Prostate gland (tissue), 2 donors: ENCODE data around the gene NUMBL. TPM values are rescaled to one million over a fixed set of nuclear protein-coding genes. Genes with fewer than 3 reads are reported as not detected.

Experiments
- DNase-seq: peaks from one replicate; pipeline ENCODE4 v3.0.0-alpha.2; 2019; ENCODE audit warnings: low spot score
- H3K27ac ChIP-seq, 2 donors: fragments of 200-600 bp; sonication (generic); 2 replicates each; pipeline ENCODE4 v1.5.1; 2017 to 2019
- H3K27me3 ChIP-seq: fragments of 200-600 bp; sonication (generic); replicated peaks from 2 replicates; pipeline ENCODE4 v1.5.1; 2019; ENCODE audit not compliant: insufficient read depth
- H3K36me3 ChIP-seq, 2 donors: fragments of 200-600 bp; sonication (generic); 1 replicate in 1 of 2; 2 replicates in 1 of 2; pipeline versions ENCODE4 v1.5.1 to v1.8.1; 2017 to 2019
- H3K4me1 ChIP-seq: fragments of 200-600 bp; sonication (generic); replicated peaks from 2 replicates; pipeline ENCODE4 v1.5.1; 2019
- H3K4me3 ChIP-seq, 2 donors: fragments of 200-600 bp; sonication (generic); 2 replicates each; pipeline ENCODE4 v1.5.1; 2017 to 2019
- H3K9me3 ChIP-seq: fragments of 200-600 bp; sonication (generic); 2 replicates; pipeline ENCODE4 v1.5.1; 2017
- POLR2A ChIP-seq: fragments of 450-650 bp; IDR thresholded peaks from one replicate; pipeline ENCODE4 v1.6.1; 2016; ENCODE audit warnings: antibody characterized with exemption, mild to moderate bottlenecking
- POLR2AphosphoS5 ChIP-seq: sonication (generic); formaldehyde crosslinking; IDR thresholded peaks from one replicate; pipeline ENCODE4 v1.6.1; 2017; ENCODE audit warnings: antibody characterized with exemption
- WGBS: methylation state at CpG from one replicate; pipeline ENCODE4 v1.1.5; 2018; 5-methylcytosine and 5-hydroxymethylcytosine counted together
- intact Hi-C: fragments of 100-400 bp; cut with DNase I; formaldehyde crosslinking; loops from one replicate; pipeline ENCODE4 v1.14.2; 2022
- total RNA-seq, 2 donors: library from RNA; depleted of rRNA; stranded (reverse); fragments of >200 nt; gene quantifications; one replicate each; pipeline ENCODE4 v1.1.0, GENCODE V29; 2016
- TF ChIP-seq, protein P1 (sequence below), 4 experiments: fragments of 200-600 bp in 2 of 4; fragments of 450-650 bp in 2 of 4; sonication (generic) in 2 of 4; IDR thresholded peaks; 1 replicate in 3 of 4; 2 replicates in 1 of 4; pipeline ENCODE4 v1.5.1; 2016 to 2019; ENCODE audit warnings: antibody characterized with exemption in 4 of 4, mild to moderate bottlenecking in 2 of 4, moderate library complexity in 2 of 4

The NUMBL gene
- total RNA-seq: 100 to 1,000 TPM in 1 of 2 donors, 10 to 100 TPM in 1; 24.3 to 102 TPM

GRCh38 chr19:40690050-40690692, at the start of gene NUMBL:
TSS of gene NUMBL (minus strand) at chr19:40690651. CDS start at chr19:40690483, 168 bp downstream.
- peak; percentile 63 for TF ChIP-seq POLR2A
- TF ChIP-seq, protein P1, sequence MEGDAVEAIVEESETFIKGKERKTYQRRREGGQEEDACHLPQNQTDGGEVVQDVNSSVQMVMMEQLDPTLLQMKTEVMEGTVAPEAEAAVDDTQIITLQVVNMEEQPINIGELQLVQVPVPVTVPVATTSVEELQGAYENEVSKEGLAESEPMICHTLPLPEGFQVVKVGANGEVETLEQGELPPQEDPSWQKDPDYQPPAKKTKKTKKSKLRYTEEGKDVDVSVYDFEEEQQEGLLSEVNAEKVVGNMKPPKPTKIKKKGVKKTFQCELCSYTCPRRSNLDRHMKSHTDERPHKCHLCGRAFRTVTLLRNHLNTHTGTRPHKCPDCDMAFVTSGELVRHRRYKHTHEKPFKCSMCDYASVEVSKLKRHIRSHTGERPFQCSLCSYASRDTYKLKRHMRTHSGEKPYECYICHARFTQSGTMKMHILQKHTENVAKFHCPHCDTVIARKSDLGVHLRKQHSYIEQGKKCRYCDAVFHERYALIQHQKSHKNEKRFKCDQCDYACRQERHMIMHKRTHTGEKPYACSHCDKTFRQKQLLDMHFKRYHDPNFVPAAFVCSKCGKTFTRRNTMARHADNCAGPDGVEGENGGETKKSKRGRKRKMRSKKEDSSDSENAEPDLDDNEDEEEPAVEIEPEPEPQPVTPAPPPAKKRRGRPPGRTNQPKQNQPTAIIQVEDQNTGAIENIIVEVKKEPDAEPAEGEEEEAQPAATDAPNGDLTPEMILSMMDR (IDR thresholded peaks at IDR 0.05): no peak
- no peak for TF ChIP-seq POLR2AphosphoS5
- no peaks in the 10 kb centered on the region for H3K9me3 ChIP-seq
- 3% methylated on average over 30 of the region's 50 CpGs for whole genome bisulfite sequencing
- peak within 1 kb of the TSS; percentile 69 to 84 for H3K4me3 ChIP-seq
- peak within 1 kb of the TSS; percentile 74 to 83 for H3K27ac ChIP-seq
- H3K4me1 ChIP-seq: peaks cover 16% of the 10 kb centered on the region
- DNase-seq: no peak
- H3K27me3 ChIP-seq: no peaks in the 10 kb centered on the region
- H3K36me3 ChIP-seq: no peaks in the 10 kb centered on the region
- intact Hi-C loops: loop anchor here (2.0 kb wide), 1 partner anchor 61 kb away; the partner anchor contains the start of genes ACTMAP and SNRPA

DNA sequence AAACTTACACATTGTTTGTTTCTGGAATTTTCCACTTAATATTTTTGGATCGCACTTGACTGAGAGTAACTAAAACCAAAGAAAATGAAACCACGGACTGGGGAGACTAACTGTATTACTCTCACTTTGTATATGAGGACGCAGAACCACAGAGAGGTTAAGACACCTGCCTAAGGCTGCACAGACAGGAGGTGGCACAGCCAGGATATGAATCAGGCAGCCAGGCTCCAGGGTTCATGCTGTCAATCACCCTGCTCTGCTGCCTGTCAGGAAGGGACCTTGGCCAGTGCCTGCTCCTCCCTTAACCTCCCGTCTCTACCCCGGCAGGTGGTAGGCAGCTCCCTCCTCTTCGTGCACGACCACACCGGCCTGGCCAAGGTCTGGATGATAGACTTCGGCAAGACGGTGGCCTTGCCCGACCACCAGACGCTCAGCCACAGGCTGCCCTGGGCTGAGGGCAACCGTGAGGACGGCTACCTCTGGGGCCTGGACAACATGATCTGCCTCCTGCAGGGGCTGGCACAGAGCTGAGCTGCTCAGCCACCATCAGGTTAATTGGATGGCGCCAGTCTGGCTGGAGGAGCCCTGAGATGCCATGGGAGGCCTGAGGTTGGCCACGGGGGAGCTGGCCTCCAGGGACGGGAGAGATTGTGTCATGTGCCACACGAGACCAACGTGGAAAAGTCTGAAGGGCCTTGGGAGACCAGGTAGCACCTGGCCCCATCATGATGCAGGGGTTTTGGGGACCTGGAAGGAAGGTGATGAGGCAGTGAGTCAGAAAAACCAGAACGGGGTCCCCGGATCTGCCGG, 48.8 kb upstream of the NUMBL start:
- no peak overlapping the region for H3K4me3 ChIP-seq
- no peak overlapping the region for H3K27ac ChIP-seq
- no peak for DNase-seq

GRCh38 chr19:40737102-40737644, 46.7 kb upstream of the NUMBL start:
- Histone ChIP-seq H3K4me1 (no peaks in the 10 kb centered on the region), H3K36me3 (peaks cover 8 to 42% of the 10 kb centered on the region in 2 donors), H3K27ac (no peak overlapping the region), H3K9me3 (no peaks in the 10 kb centered on the region), H3K4me3 (no peak overlapping the region), H3K27me3 (no peaks in the 10 kb centered on the region)
- TF ChIP-seq POLR2AphosphoS5: no peak
- TF ChIP-seq POLR2A: no peak
- TF ChIP-seq, protein P1 (IDR thresholded peaks at IDR 0.05): no peak
- no peak for DNase-seq
- WGBS: 87% methylated on average over 9 of the region's 9 CpGs
- intact Hi-C loops: no loop called here

More for the DNA sequence above, 48.8 kb upstream of the NUMBL start:
- intact Hi-C loops: no loop called here
- 80% methylated on average over 21 of the region's 22 CpGs for WGBS
- Histone ChIP-seq H3K9me3 (no peaks in the 10 kb centered on the region), H3K4me1 (no peaks in the 10 kb centered on the region), H3K36me3 (peaks cover 7 to 26% of the 10 kb centered on the region in 2 donors), H3K27me3 (no peaks in the 10 kb centered on the region)
- no peak for TF ChIP-seq POLR2AphosphoS5
- no peak for TF ChIP-seq POLR2A
- TF ChIP-seq, protein P1 (IDR thresholded peaks at IDR 0.05): no peak

DNA sequence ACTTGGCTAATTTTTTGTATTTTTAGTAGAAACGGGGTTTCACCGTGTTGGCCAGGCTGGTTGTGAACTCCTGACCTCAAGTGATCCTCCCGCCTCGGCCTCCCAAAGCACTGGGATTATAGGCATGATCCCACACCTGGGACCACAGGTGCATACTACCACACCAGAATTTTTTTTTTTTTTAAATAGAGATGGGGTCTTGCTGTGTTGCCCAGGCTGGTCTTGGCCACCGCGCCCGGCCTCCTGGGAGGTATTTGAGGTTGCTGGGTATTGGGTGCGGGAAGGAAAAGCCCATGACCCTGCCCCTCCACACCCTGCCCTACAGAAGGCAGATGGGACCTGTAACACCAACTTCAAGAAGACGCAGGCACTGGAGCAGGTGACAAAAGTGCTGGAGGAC, 46.2 kb upstream of the NUMBL start:
- Histone ChIP-seq H3K36me3 (peaks cover 8 to 42% of the 10 kb centered on the region in 2 donors), H3K9me3 (no peaks in the 10 kb centered on the region), H3K4me3 (no peak overlapping the region), H3K27me3 (no peaks in the 10 kb centered on the region), H3K27ac (no peak overlapping the region), H3K4me1 (no peaks in the 10 kb centered on the region)
- DNase-seq: no peak
- intact Hi-C loops: no loop called here
- TF ChIP-seq, protein P1 (IDR thresholded peaks at IDR 0.05): no peak
- TF ChIP-seq POLR2AphosphoS5 (no peak), POLR2A (no peak)
- WGBS: 98% methylated on average over 9 of the region's 9 CpGs
